NCI-H82 (cell line): ENCODE measurements around the gene CSN3.
"Not testable (repeated sequence)": the region's sequence is repeated elsewhere in the genome, so short reads cannot be mapped to it uniquely, and the experiment has no call there.

Experiments used
- DNase-seq: peaks from one replicate; lab custom pipeline; 2025; lab: John Stamatoyannopoulos, UW

The CSN3 gene, protein sequence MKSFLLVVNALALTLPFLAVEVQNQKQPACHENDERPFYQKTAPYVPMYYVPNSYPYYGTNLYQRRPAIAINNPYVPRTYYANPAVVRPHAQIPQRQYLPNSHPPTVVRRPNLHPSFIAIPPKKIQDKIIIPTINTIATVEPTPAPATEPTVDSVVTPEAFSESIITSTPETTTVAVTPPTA

GRCh38 chr4:70242297-70242696 lies at the start of gene CSN3:
Gene CSN3 (plus strand): TSS chr4:70242597. CDS start chr4:70244820, 2,223 bp downstream.
- not testable (repeated sequence) for DNase-seq

DNA sequence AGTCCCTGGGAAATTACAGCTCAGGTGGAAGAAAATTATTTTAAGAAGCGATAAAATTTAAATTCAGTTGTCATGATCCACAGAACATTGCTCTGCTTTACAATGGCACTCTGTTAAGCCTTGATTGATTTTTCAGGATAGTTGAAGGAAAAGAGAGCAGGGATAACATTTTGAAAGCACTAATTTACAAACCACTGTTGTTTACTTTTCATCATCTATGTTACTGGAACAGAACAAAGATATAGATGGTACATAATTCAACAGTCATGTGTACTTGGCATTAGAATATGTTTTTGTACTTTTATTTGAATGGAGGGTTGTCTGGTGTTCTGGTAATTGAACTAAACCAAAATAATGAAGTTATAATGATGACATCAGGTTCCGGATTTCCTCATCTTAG lies 49.5 kb upstream of the CSN3 start:
- no peak for DNase-seq

- no peak for DNase-seq
Observed at GRCh38 chr4:70195425-70195824, 47.0 kb upstream of the CSN3 start, which contains the start of gene ODAM. Gene ODAM (plus strand): TSS chr4:70195725. CDS start chr4:70196544, 819 bp downstream.

- DNase-seq, result no peak
Observed at GRCh38 chr4:70196857-70197256, 45.5 kb upstream of the CSN3 start.

GRCh38 chr4:70197842-70198241 lies 44.6 kb upstream of the CSN3 start:
- no peak for DNase-seq

GRCh38 chr4:70203601-70204000 lies 38.8 kb upstream of the CSN3 start:
- no peak for DNase-seq

GRCh38 chr4:70212752-70213151 lies 29.6 kb upstream of the CSN3 start:
- not testable (repeated sequence) for DNase-seq

GRCh38 chr4:70216109-70216508 lies 26.3 kb upstream of the CSN3 start:
- DNase-seq, result peak; percentile 71

DNA sequence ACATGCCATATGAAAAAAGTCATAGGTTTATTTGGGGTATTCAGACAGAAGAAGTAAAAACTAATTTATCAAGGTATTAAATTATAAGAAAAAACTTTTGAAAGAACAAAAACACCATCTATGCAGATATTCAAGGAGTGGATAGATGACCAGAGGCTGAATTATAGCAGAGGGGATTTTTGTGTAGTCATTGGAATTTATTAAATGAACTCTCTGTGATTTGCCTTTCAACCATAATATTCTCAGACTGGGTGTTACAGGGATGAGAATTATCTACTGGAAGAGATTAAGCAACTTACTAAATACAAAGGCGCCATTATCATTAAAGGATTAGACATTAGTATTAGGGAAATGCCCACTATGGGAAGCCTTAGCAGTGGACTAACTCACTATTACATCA lies 25.8 kb upstream of the CSN3 start:
- peak; percentile 74 for DNase-seq

GRCh38 chr4:70221389-70221788 lies 21.0 kb upstream of the CSN3 start:
- DNase-seq, result peak; percentile 65

GRCh38 chr4:70221818-70222217 lies 20.6 kb upstream of the CSN3 start:
- DNase-seq, result peak; percentile 72

DNA sequence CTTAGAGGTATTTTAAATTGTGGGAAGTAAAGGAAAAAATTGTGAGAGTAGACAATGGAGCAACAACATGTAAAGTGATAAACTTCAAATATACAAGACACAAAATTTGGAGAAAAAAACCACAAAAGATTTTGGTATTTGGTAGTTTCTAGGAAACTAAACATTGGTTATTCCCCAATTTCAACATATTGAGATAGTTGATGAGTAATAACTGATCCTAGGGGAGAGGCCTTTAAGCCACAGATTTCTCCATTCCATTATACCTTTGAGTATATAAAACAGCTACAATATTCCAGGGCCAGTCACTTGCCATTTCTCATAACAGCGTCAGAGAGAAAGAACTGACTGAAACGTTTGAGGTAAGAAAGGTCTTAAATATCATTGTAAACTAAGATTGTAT lies 16.6 kb upstream of the CSN3 start, which contains the start of gene FDCSP:
TSS of gene FDCSP (plus strand) at position 301 of the 400 bp plus-strand sequence. CDS start 5,071 bp downstream, outside the sequence.
- no peak for DNase-seq

- DNase-seq, result no peak
Observed at GRCh38 chr4:70236125-70236524, 6.3 kb upstream of the CSN3 start.

DNA sequence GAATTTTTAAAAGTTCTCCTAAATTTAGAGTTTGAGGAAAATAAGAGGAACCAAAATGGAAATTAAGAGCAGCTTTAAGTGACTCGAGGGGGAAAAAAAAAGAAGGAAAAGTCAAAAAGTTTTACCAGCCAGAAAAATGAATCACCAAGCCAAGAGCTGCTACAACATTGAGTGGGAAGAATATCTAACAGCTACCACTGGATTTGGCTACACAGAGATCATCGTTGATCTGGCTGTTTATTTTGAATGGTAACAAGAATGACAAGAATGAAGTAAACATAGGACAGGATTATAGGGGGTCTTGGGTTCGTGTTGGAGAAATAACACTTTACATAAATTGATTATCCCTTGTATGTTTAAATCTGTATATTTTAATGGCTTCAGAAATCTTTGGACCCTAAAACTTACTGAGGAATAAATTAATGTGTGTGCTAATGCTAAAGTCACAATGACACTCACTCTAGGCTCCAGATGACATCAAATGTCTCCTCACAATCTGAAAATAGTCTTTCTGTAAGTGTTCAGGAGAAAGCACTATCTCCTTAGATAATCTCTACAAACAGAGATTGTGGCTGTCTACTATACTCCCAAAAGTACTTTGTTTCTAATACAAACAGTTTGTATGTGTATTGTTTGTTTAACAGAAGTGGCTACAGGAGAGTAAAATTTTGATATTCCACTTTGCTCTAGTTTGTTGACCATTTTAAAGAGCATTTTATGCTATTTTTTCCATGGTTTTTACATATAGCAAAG lies 3.1 kb upstream of the CSN3 start:
- DNase-seq, result no peak

GRCh38 chr4:70239884-70240591 lies 2.4 kb upstream of the CSN3 start:
- no peak for DNase-seq

- no peak for DNase-seq
Observed at GRCh38 chr4:70243091-70243490, 694 bp downstream of the CSN3 start.

- no peak for DNase-seq
Observed at GRCh38 chr4:70251250-70251944, 9.0 kb downstream of the CSN3 start.

DNA sequence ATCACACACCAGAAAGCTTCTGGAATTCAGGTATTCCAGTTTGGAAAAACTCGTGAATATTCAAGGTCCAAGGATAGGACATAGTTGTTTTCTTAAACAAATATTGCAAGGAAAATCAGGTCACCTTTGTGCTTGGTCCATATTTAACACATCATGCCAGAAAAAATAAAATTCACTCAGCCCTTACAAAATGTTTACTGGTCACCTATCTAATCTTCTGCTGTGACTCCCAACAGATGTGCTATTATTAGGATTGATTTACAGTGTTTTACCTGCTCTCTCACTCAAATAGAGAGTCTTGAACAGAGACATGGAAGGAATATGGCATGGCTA lies 9.5 kb downstream of the CSN3 start:
- no peak for DNase-seq

DNA sequence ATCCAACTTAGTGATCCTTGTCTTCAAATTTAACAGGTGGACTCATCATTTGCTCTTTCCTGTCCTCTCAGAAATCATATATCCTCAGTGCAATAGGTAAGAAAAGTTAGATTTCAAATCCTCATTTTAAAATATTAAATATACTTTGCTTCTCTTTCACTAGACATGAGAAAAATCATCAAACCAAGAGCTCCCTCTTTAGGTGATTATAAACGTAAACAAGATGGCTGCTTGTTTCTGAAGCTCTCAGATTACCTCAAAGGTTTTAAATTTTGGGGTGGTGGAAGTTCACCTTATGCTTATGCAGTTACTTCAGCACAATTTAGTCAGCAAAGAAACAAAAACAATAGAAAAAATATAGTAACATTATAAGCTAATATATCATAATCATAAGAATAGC lies 27.3 kb downstream of the CSN3 start:
- DNase-seq, result peak; percentile 45

GRCh38 chr4:70277121-70277520 lies 34.7 kb downstream of the CSN3 start:
- DNase-seq, result no peak

- no peak for DNase-seq
Observed at GRCh38 chr4:70280567-70280966, 38.2 kb downstream of the CSN3 start.

- no peak for DNase-seq
Observed at GRCh38 chr4:70288651-70289050, 46.3 kb downstream of the CSN3 start.
